HG03095 (cell line): ENCODE measurements around the gene PRR12.

ENCODE experiments used
- ATAC-seq: cut with Tn5 transposase; IDR thresholded peaks from one replicate; pipeline ENCODE4 v1.9.1; 2021; ENCODE audit warnings: moderate library complexity; ENCODE audit not compliant: unreplicated experiment

The PRR12 gene

DNA sequence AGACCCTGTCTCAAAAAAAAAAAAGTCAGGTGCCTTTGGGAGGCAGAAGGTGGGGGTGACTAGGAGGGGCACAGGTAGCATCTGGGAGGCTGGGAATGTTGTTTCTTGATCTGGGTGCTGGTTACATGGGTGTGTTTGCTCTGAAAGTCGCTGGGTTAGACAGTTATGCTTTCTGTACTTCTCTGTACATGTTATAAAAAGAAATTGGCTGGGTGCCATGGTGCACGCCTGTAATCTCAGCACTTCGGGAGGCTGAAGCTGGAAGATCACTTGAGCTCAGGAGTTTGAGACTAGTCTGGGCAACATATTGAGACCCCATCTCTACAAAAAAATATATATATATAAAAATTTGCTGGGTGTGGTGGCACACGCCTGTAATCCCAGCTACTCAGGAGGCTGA is 25.7 kb upstream of the PRR12 start:
- no peak for ATAC-seq

DNA sequence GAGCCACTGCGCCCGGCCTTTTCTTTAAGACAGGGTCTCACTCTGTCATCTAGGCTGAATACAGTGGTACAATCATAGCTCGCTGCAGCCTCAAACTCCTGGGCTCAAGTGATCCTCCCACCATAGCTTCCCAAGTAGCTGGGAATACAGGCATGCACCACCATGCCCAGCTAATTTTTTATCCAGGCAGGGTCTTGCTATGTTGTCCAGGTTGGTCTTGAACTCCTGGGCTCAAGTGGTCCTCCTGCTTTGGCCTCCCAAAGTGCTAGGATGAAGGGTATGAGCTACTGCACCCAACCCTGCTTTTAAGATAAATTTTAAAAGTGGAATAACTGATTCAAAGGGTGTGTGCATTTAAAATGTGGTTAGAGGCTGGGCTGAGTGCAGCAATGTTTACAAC is 24.7 kb upstream of the PRR12 start:
- no peak for ATAC-seq

DNA sequence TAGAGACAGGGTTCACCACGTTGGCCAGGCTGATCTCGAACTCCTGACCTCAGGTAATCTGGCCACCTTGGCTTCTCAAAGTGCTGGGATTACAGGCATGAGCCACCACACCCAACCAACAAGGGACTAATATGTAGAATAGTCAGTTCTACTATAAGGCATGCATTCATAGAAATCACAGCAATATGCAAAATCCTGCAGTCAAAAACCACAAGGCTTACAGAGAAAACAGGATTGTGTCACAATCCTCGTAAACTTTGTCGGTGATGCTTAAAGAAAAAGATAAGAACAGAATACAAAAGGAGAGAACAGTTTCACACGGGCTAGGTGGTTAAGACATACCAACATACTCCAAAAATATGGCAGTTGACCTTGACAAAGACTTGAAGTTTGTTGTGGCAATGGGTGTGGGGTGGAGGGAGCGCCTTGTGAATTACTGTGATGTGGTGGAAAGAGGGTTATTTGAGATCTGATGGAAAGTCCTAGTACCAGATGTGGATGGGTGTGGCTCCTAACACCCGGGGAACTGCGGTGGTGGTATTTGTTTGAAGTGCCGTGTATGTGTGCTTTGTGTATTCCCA is 23.0 kb upstream of the PRR12 start:
- no peak for ATAC-seq

DNA sequence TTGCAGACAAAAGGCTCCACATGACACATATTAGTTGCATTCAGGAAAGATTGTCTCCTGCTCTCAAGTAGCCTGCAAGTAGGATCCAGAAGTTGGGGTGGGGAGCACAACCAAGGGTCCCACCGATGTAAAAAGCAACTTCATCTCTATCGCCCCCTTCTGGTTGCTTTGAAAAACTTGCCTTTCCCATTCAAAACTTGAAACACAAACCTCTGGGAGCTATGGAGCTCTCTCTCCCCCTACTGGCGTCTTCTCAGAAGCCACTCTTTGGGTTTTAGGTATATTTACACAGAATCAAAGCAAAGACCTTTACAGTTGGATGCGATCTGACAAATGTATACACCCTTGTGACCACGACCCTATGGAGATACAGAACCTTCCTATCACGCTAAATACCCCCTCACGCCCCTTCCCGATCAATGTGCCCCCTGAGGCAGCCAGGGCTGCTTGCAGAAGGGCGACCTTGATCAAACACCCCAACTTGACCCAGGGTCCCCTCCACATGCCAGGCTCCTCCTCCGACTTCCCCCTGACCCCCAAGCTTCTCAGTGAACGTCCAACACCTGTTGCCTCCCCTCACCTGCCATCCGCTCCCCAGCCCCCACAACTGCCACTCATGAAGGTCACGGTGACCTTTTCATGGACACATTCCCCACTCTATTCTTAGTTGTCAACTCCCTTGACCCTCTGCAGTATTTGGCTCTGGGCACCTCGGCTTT is 20.7 kb upstream of the PRR12 start:
- no peak for ATAC-seq

DNA sequence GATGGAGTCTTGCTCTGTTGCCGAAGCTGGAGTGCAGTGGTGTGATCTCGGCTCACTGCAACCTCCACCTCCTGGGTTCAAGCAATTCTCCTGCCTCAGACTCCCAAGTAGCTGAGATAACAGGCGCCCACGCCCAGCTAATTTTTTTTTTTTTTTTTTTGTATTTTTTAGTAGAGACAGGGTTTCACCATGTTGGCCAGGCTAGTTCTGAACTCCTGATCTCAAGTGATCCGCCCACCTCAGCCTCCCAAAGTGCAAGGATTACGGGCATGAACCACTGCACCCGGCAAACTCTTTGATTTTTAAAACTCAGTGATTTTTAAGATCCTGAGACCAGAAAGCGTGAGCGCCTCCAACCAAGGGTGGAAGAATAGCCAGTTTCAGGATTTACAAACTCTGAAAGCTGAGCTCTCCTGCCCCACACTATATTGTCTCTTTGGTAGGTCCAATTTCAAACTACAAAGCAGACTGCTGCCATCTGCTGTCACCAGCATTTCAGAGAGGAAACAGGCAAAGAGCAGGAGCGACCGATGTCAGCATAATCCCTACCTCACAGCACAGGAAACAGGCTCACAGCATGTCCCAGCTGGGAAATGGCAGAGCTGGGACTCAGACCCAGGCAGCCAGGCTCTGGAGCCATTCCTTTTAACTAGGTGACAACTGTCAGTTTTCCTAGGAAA is 19.8 kb upstream of the PRR12 start:
- no peak for ATAC-seq

DNA sequence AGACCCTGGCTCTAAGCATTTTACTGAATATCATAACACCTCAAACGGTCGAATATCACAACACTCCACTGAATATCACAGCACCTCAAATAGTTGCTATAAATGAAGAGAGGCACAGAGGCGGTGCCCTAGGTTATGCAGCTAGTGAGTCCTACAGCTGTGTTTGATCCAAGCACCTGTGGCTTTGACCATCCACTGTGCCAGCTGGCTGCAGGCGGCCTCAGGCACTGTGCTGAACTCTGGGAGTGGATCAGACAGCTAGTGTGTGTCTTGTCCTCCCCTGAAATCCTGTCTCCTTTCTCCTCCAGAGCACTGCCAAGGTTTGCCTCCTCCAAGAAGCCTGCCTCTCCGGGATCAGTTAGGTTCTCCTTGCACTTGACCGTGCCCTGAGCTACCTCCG is 18.0 kb upstream of the PRR12 start:
- no peak for ATAC-seq

DNA sequence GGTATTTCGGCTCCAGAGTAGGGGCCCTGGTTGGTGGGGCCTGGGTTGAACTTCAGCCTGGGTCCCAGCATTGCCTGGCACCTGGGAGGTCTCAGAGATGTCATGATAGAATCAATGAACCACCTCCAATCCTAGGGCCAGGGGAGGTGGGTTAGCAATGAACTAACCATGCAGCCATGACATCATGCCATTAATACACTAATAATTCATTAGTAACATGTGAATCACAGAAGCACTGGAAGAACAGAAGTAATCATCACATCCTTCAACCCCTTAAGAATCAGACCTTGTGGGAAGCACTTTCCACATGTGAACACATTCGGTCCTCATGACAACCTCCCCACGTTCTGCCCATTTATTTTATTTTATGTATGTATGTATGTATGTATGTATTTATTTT is 17.6 kb upstream of the PRR12 start:
- no peak for ATAC-seq

DNA sequence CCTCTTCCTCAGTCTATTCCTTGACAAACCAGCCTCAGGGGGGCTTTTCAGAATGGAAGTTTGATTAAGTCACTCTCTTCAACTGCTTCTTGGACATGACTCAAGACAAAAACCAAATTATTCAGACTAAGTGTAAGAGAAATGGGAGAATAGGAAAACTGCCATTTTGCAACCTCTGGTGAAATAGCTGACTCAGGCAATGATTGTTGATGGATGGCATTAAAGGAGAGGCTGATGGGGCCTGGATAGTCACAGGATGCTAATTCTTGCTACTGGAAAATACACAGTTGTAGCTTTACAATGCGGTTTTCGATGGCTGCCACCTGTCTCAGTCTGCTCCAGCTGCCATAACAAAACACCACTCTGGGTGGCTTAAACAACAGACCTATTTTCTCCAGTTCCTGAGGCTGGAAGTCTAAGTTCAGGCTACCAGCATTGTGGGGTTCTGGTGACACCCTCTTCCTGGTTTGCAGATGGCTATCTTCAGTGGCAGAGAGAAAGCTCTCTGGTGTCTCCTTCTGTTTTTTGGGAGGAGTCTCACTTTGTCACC is 16.7 kb upstream of the PRR12 start:
- ATAC-seq: no peak

DNA sequence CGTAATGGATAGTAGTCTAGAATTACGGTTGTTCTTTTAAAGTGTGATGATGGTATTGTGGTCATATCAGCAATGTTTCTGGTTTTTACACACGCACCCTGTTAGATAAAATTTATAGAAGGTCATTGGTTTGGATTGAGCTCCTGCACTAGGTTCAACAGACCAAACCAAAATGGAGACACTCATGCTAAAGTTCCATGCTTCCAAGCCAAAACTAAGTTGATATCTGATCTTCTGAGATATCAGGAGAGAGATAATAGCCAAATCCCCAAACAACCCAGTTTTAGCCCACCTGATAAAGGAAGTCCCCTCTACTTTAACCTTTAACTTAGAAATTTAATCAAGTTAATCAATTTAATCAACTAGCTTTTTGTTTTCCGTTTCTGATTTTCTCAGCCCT is 11.8 kb upstream of the PRR12 start:
- no peak for ATAC-seq

DNA sequence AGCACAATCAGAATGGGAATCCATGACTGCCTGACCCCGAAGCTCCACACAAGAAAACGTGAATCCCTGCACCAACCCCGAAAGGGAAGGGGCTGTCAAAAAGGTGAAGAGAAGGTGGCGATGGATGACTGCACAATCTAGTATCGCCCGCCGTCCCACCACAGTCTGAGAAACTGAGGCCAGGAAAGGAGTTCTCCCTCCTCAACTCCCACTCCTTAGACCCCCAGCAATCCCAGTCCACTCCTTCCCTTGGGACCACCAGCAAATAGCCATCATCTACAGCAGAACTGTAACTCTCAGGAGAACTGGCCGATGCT is 11.1 kb upstream of the PRR12 start:
- no peak for ATAC-seq

DNA sequence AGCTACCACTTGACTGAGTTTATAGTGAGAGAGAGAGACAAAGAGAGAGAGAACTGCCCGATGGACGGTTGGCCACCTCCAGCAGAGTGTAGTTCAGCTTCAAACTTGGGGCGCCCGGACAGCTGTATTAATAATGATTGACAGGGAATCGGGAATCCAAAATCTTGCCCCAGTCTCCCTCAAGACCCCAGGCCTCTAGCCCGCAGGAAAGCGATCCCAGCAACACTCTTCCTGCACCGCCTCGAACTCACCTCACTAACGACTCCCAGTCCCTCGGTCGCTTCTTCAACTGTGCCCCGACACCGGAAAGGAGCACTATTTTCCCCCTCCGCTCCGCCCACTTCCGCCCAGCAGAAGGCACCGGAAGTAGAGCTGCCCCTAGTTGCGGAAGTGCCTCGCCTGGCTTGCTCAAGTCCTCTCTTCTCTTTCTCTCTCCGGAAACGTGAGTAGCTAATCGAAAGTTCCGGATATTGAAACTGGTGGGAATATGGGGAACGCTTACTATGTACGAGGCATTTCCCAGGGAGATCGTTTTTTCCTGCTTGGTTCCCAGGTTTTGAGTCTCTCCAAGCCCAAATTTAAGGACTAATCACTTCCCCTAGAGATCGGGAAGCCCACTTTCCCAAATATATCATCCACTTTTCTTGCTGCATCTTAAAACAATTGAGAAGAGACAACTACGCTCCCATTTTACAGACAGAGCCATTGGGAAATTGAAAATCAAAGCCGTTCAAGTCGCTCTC is 10.5 kb upstream of the PRR12 start, which contains the start of gene NOSIP:
NOSIP (minus strand) TSS at position 293 of the 743 bp plus-strand sequence. CDS start 19,865 bp downstream, outside the sequence.
- peak; percentile 57 for ATAC-seq

DNA sequence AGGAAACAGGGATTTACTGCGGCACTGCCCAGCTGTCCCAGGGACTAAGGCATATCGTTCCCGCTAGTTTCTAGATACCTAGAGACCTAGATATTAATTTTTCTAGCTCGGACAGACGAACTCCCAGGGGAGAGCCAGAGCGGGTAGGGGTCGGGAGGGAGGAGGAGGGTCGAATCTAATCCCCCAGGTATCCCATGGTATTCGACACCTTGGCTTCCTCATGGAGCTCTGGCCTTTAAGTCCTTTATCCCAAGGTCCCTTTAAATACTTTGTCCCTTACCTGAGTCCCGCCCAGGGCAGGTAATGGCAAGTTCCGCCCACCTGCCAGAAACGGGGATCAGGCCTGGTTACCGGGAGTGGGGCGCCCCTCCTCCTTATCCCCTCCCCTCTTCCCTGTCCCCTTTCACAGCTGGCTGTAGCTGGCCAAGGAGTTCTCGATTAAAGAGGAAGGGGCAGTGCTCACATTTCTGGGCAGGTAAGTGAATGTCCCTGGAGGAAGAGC is 9.9 kb upstream of the PRR12 start, which contains the start of gene PRRG2:
PRRG2 (plus strand) TSS at position 310 of the 502 bp plus-strand sequence. CDS start 1,904 bp downstream, outside the sequence.
- ATAC-seq: no peak

DNA sequence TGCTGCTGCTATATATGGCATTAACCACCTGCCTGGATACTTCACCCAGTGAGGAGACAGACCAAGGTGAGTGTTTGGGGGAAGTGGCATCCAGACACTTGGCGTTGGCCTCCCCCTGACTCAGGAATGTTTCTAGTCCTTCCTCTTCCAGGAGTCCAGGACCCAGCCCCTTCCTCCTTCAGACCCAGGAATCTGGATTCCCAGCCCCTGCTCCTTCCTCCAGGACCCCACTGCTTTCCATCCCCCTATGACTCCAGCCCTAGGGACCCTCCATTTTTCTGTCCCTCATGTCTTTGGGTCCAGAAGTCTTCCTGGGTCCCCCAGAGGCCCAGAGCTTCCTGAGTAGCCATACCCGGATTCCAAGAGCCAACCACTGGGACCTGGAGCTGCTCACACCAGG is 7.7 kb upstream of the PRR12 start:
- ATAC-seq: no peak

DNA sequence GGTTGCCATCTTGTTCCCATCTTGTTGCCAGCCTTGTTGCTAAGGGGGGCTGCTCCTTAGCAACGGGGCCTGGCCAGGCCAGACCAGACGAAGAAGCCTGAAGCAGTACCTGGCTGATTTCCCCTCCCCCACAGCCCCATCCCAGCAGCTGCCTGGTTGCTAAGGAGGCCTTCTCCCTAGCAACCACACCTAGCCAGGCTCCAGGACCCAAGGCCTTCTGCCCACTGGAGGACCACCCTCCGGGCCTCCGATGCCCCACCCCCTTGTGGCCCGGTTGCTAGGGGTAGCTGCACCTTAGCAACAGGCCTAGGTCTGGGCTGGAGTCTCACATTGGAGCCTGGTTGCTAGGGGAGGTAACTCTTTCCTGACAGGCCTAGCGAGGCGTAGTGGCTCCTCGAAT is 6.0 kb upstream of the PRR12 start:
- ATAC-seq: no peak

DNA sequence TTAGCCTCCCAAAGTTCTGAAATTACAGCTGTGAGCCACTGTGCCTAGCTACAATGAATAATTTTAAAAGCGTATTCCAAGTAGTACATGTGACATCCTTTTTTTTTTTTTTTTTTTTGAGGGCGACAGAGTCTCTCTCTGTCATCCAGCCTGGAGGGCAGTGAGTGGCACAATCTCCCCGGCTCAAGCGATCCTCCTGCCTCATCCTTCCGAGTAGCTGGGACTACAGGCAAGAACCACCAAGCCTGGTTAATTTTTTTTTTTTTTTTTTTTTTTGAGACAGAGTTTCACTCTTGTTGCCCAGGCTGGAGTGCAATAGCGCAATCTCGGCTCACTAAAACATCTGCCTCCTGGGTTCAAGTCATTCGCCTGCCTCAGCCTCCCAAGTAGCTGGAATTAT is 3.8 kb upstream of the PRR12 start:
- no peak for ATAC-seq

DNA sequence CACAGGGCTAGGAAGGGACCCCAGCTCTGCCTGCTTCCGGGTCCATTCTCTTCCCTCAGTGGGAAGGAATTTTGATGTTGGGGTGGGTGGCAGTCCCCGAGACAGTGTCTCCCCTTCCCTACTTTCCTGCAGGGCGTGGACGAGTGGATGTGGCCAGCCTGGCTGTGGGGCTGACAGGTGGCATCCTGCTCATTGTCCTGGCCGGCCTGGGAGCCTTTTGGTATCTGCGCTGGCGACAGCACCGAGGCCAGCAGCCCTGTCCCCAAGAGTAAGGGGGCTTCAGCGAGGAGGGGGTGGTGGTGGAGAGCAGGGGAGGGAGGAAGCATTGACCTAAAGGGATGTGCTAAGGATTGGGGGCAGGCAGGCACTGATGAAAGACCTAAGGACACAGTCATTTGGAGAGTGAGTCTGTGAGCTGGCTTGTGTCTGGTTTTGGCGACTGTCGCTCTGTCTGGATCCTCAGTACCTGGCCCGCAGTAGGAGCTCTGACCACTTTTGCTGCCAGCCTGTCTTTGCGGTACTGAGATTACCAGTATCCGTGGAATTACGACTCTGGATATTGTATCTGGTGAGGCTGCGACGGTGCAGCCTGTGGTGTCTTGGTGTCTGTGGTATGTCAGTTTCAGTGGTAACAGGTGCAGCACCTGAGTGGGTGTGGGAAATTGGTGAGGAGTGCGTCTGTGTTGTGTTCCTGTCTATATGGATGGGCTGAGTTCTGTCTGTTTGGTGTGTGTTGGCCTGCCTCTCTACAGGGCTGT is 2.4 kb upstream of the PRR12 start:
- ATAC-seq: no peak

DNA sequence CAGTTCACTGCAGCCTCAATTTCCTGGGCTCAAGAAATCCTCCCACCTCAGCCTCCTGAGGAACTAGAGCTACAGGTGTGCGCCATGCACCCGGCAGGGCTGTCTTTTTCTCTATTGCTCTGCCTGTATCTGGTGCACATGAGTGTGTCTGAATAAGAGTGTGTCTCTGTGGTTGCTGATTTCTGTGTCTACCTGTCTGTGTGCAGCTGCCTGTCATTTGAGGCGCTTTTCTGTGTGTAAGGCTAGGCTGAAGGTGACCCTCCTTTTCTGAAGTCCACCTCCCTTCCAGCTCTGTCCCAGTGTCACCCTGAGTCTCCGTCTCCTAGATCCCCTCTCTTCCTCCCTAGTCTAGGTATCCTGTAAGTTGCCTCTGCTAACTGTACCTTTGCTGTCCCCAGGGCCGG is 1.5 kb upstream of the PRR12 start:
- no peak for ATAC-seq

DNA sequence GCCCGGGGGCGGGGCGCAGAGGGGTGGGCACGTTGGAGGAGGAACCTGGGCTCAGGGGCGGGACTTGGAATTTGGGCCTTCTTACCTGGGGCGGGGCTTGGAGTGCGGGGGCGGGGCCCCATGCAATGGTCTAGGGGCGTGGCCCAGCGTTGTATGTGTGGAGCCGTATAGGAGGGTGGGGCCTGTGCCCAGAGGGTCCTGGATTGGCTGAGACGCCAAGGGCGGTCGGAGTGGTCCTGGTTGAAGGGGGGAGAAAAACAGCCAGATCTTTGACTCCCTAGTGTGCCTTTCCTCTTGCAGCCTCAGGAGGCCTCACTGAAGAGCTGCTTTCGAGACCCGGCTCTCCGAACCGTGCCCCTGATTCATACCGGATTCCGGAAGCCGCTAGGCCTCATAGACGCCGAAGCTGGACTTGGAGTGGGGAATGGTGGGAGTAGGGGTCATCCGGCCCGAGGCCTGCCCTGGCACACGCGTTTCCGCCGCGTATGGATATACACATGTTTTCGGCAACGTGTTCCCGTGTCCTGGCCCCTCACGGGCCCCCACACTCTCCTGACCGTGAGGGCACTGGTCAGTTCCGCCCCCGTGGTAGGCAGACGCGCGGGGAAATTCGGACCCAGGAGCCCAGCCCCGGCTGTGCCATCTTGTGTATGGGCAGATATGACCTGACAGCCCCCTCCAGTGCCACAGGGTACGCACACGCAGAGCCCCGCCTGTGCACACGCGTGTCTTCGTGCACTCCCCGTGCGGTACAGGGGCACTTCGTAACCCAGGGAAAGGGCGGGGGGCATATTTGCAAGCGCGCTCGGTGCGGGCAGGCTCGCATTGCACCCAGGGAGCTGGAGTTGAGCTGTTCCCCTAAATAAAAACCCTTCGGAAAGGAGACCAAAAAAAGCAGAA is 661 bp upstream of the PRR12 start:
- peak; percentile 47 for ATAC-seq

DNA sequence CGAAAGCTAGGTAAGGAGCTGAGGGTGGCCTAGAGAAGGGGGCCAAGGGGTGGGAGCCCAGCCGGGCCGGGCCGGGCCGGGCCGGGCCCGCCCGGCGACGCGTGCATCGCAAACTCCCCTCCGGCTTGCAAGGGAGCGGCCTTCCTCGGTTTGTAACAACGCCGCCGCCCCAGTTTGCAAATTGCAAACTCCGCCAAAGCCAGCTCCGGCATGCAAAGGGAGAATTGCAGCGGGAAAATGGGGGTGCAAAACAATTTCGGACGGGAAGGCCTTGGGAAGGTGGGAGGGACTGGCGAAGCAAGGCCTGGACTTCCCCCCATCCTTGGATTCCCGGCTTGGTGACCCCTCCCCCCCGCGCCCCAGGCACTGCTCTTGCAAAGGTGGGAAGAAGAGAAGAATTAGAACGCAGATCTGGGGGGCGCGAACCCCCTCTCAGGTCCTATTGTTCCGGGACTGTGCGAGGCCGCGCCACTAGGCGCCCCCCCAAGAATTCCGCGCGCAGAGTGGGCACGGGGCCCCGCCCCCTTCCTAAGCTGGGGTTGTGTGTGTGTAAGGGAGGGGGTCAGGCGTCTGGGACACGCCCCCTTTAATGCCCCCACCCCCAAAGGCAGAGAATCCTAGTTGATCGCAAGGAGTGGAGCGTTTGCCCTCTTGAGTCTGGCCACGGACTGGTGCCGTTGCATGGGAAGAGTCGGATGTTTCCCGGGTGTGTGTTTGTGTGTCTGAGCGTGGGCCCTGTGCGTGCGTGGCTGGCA is 926 bp downstream of the PRR12 start:
- no peak for ATAC-seq
